PC-3 (cell line): ENCODE data around the gene DCAF5. TPM values are rescaled to one million over a fixed set of nuclear protein-coding genes. Genes with fewer than 3 reads are reported as not detected.

ENCODE experiments used
- ATAC-seq: fragments of 200-7000 bp; cut with Tn5 transposase; 2 replicates; pipeline ENCODE4 v1.9.1; 2020; ENCODE audit warnings: mild to moderate bottlenecking, moderate library complexity
- BruUV-seq: library from RNA; stranded (reverse); fragments of 400-500 nt; replicated peaks from 2 replicates; lab custom pipeline; 2021; lab: Mats Ljungman, UMichigan
- CTCF ChIA-PET: fragments of 300-600 bp; sonication (Branson Sonifier 250); formaldehyde crosslinking; loops from one replicate; lab custom pipeline; 2022; ENCODE audit warnings: antibody characterized with exemption; lab: Charles Lee
- POLR2A ChIA-PET: fragments of 300-600 bp; sonication (Branson Sonifier 250); formaldehyde crosslinking; loops from one replicate; lab custom pipeline; 2022; ENCODE audit warnings: antibody characterized with exemption; ENCODE audit not compliant: unreplicated experiment; lab: Charles Lee
- DNase-seq: peaks from one replicate; pipeline ENCODE4 v3.0.0-alpha.2; 2015
- H2AFZ ChIP-seq: fragments of 300-600 bp; sonication (generic); 2 replicates; pipeline ENCODE4 v1.6.0; 2016; ENCODE audit warnings: antibody characterized with exemption, low read length
- H3F3A ChIP-seq: fragments of 300-600 bp; sonication (generic); one replicate; pipeline ENCODE4 v1.6.0; 2017; ENCODE audit warnings: antibody characterized with exemption, low read length, control low read depth, mild to moderate bottlenecking; ENCODE audit not compliant: unreplicated experiment
- H3K27ac ChIP-seq: fragments of 300-600 bp; sonication (generic); 2 replicates; pipeline ENCODE4 v1.5.1; 2016; ENCODE audit warnings: mild to moderate bottlenecking, low read length
- H3K27me3 ChIP-seq: fragments of 300-600 bp; sonication (generic); 2 replicates; pipeline ENCODE4 v1.6.1; 2016; ENCODE audit warnings: low read length, mixed read lengths
- H3K36me3 ChIP-seq: fragments of 300-600 bp; sonication (generic); 2 replicates; pipeline ENCODE4 v1.6.1; 2016; ENCODE audit warnings: low read depth, mixed run types, low read length, mixed read lengths
- H3K4me1 ChIP-seq: fragments of 300-600 bp; sonication (generic); 2 replicates; pipeline ENCODE4 v1.5.1; 2016; ENCODE audit warnings: low read length; ENCODE audit not compliant: insufficient read depth
- H3K4me2 ChIP-seq: fragments of 300-600 bp; sonication (generic); 2 replicates; pipeline ENCODE4 v1.6.0; 2016; ENCODE audit warnings: low read length
- H3K4me3 ChIP-seq: fragments of 300-600 bp; sonication (generic); 2 replicates; pipeline ENCODE4 v1.5.1; 2016; ENCODE audit warnings: mild to moderate bottlenecking, low read length, mixed read lengths
- H3K79me2 ChIP-seq: fragments of 300-600 bp; sonication (generic); 2 replicates; pipeline ENCODE4 v1.6.1; 2017; ENCODE audit warnings: low read length, mixed read lengths
- H3K9ac ChIP-seq: fragments of 300-600 bp; sonication (generic); 2 replicates; pipeline ENCODE4 v1.6.0; 2016; ENCODE audit warnings: mild to moderate bottlenecking, low read length
- H3K9me2 ChIP-seq: fragments of 300-600 bp; sonication (generic); replicated peaks from 2 replicates; pipeline ENCODE4 v1.6.1; 2016; ENCODE audit warnings: mixed run types, low read length, mixed read lengths
- H3K9me3 ChIP-seq: fragments of 300-600 bp; sonication (generic); 2 replicates; pipeline ENCODE4 v1.6.1; 2016; ENCODE audit warnings: low read length, mixed read lengths
- H4K20me1 ChIP-seq: fragments of 300-600 bp; sonication (generic); 2 replicates; pipeline ENCODE4 v1.6.1; 2016; ENCODE audit warnings: low read length, mixed read lengths
- CTCF ChIP-seq: fragments of 300-600 bp; sonication (generic); conservative IDR thresholded peaks from 2 replicates; pipeline ENCODE4 v1.5.1; 2017; ENCODE audit warnings: antibody characterized with exemption, low read depth, mild to moderate bottlenecking, low read length
- EZH2 ChIP-seq: fragments of 300-600 bp; sonication (generic); IDR thresholded peaks from one replicate; pipeline ENCODE4 v1.6.1; 2017; ENCODE audit warnings: antibody characterized with exemption, mild to moderate bottlenecking, low read length; ENCODE audit not compliant: unreplicated experiment
- EZH2phosphoT487 ChIP-seq: fragments of 300-600 bp; sonication (generic); IDR thresholded peaks from 2 replicates; pipeline ENCODE4 v1.6.1; 2018; ENCODE audit warnings: mild to moderate bottlenecking, antibody characterized with exemption, low read length, borderline replicate concordance
- intact Hi-C: fragments of 100-400 bp; cut with micrococcal nuclease; formaldehyde crosslinking; loops from 2 replicates; pipeline ENCODE4 v1.9.0; 2023
- total RNA-seq: library from RNA; depleted of rRNA; stranded (reverse); fragments of >200 nt; gene quantifications from 2 replicates; pipeline ENCODE4 v1.2.3, GENCODE V29; 2014

Gene DCAF5
- total RNA-seq, 1 experiment from 2014 or later, result 17.5 TPM

- H3K9me2 ChIP-seq, result no peaks in the 10 kb centered on the region
- no peaks in the 10 kb centered on the region for H4K20me1 ChIP-seq
- no peak overlapping the region for H3K4me3 ChIP-seq
- H3K79me2 ChIP-seq, result no peaks in the 10 kb centered on the region
- H3K36me3 ChIP-seq, result peaks cover 22% of the 10 kb centered on the region
- no peaks in the 10 kb centered on the region for H3K27me3 ChIP-seq
- peaks cover 4% of the 10 kb centered on the region; the same call in 1 of the 2 replicates for H3K4me1 ChIP-seq
- TF ChIP-seq CTCF, result no peak
- no peak for TF ChIP-seq EZH2phosphoT487
- TF ChIP-seq EZH2, result no peak
- H3K4me2 ChIP-seq, result no peak overlapping the region
- H3F3A ChIP-seq, result no peaks in the 10 kb centered on the region
- no TSS peak for BruUV-seq
- peak overlapping the region; percentile 53 for H3K27ac ChIP-seq
- ATAC-seq, result peak; percentile 96
- peak; percentile 73 for DNase-seq
- H3K9ac ChIP-seq, result no peak overlapping the region
- intact Hi-C loops, result no loop called here
- ChIA-PET CTCF (interaction anchor here (0.6 to 1.2 kb wide), 4 partner anchors 9 to 149 kb away, joined by 3 to 5 read pairs (median 3); no protein-coding TSS in a partner anchor), POLR2A (no interaction called here)
- no peak overlapping the region for H2AFZ ChIP-seq
- H3K9me3 ChIP-seq, result no peaks in the 10 kb centered on the region
Observed at GRCh38 chr14:69059658-69060623, 93.0 kb downstream of the DCAF5 start.

GRCh38 chr14:69055999-69056788 is 96.7 kb downstream of the DCAF5 start:
- Histone ChIP-seq H3K9me2 (no peaks in the 10 kb centered on the region), H3F3A (no peaks in the 10 kb centered on the region), H2AFZ (no peak overlapping the region), H3K27ac (no peak overlapping the region), H3K4me2 (no peak overlapping the region), H3K79me2 (no peaks in the 10 kb centered on the region), H3K27me3 (no peaks in the 10 kb centered on the region), H3K4me1 (peaks cover 4% of the 10 kb centered on the region; the same call in 1 of the 2 replicates), H3K9me3 (no peaks in the 10 kb centered on the region), H3K4me3 (no peak overlapping the region), H3K9ac (no peak overlapping the region), H4K20me1 (no peaks in the 10 kb centered on the region), H3K36me3 (peaks cover 30% of the 10 kb centered on the region)
- intact Hi-C loops, result no loop called here
- ChIA-PET CTCF (no interaction called here), POLR2A (interaction anchor here (0.6 kb wide), 1 partner anchor 80 kb away, joined by 3 read pairs; no protein-coding TSS in a partner anchor)
- no peak for ATAC-seq
- no peak for DNase-seq
- no peak for TF ChIP-seq EZH2phosphoT487
- TF ChIP-seq EZH2, result no peak
- TF ChIP-seq CTCF, result no peak
- BruUV-seq, result no TSS peak
